ENCODE data around the gene CITED4.

The CITED4 gene

DNA sequence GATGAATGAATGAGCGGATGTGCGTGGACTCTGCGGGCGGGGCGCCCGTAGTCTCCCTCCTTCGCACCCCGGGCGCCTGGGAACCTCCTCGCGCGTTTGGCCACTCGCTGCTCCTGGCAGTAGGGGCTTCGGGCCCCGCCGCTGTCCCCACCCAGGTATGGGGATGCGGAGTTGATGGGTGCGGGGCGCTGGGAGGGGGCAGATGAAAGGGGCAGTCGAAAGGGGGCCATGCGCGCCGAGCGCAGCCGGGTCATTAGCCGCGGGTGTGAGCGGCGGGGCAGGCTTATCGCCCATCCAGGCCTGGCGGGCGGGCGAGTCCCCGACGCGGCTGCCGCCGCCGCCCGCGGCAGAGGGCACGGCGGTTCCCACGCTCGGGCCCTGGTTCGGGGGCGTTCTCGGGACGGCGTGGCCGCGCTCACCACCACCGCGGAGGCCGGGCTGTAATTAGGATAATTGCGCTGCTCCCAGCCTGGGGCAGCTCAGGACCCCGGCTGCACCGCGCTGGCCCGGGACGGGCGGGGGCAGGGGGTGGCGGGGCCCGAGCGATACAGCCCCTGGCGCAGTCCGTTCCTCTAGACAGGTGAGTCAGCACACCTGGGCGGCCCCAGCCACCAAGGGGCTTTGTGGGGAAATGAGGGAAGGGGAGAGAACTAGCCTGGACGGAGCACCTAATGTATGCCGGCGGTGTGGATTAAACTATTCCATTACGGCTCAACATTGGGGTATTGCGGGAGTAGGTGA lies 22.1 kb upstream of the CITED4 start:
- no peak for DNase-seq

DNA sequence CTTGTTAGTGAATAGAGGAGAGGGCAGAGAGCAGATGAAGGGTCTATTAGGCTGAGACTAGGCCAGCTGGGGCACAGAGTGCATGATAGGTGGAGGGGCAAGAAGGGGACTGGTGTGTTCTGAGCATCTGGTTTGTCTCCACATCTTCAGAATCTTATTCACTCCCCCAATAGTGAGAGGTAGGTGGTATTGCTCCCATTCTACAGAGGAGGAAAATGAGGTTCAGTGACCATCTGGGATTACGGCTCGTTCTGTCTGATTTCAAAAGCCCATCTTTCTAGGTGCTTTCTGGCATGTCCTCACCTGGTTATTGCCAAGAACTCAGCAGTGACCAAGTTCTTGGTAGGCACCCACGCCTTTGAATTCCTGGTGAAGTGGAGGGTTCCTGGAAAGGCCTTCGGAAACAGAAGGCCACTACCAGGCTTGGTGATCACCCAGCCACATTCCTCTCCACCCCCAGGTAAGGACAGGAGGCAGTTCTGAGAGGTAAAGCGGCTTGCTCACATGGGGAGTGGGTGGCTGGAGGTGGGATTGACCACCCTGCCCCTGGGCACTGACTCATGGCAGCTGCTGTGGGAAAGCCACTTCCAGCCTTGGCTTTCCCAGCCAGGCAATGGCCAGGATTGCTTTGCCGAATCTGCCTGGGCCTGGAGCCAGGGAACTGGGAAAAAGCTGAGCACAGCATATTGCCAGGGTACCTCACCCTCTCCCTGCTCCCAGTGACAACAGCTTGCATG lies 18.8 kb upstream of the CITED4 start:
- no peak for DNase-seq

DNA sequence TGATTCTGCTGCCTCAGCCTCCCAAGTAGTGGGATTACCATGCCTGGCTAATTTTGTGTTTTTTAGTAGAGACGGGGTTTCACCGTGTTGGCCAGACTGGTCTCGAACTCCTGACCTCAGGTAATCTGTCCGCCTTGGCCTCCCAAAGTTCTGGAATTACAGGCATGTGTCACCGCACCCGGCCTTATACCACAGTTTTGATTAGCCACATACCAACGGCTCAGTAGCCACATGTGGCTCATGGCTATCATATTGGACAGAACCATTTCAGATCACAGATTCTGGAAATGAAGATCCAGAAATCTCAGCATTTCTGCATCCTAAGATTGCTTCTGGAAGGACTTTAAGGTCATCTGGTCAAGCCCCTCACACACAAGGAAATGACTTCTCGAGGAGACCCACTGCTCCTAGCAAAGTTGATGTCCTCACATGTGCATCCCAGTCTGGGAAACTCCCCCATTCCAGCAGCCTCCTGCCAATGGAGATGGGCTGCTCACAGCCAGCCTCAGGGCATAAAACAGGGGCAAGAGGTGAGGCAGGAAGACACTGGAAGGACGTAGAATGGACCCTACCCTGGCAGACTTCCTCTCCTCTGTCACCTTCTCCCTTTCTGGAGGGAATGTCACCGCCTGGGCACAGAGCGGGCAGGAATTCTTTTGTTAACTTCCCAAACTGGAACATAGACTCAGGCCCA lies 17.5 kb upstream of the CITED4 start:
- no peak for DNase-seq

DNA sequence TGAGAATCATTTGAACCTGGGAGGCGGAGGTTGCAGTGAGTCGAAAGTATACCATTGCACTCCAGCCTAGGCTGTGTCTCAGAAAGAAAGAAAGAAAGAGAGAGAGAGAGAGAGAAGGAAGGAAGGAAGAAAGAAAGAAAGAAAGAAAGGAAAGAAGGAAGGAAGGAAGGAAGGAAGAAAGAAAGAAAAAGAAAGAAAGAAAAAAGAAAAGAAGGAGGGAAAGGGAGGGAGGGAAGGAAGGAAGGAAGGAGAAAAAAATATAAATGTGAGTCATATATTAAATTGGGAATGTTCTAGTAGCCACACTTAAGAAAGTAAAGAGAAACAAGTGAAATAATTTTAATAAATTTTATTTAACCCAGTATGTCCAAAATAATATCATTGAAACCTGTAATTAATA lies 16.7 kb upstream of the CITED4 start:
- DNase-seq, result no peak

DNA sequence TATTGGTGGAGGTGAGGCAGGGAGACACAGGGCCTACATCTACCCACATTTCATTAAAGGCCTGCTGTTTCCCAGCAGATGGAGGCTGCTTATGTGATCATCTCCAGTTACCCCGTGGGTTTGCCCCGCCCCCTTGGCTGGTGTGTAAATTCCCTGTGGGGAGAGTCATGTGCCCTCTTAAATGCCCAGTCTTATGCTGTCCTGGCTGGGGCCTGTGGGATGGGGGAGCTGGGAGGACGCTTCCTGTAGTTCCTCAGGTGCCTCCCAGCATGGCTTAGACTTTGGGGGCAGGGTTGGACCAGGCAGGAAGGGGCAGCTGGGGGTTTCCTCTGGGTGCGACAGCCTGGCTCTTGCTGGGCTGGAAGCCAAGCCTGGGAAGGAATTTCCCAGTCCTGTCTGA lies 15.5 kb upstream of the CITED4 start:
- DNase-seq, result no peak

DNA sequence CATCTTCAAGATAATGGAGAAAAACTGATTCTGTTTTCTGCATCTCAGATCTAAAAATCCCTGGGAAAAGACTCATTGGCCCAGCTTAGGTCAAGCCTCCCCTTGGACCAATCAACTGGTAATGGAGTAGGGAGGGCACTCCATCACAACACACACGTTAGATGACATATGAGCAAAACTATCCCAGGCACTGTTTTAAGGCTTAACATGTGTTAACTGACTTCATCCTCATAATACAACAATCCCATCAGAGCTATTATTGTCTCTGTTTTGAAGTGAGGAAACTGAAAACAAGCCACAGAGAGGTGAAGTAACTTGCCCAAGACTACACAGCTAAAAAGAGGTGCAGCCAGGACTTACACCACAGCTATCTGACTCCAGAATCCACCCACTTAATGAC lies 14.7 kb upstream of the CITED4 start:
- DNase-seq, result no peak

DNA sequence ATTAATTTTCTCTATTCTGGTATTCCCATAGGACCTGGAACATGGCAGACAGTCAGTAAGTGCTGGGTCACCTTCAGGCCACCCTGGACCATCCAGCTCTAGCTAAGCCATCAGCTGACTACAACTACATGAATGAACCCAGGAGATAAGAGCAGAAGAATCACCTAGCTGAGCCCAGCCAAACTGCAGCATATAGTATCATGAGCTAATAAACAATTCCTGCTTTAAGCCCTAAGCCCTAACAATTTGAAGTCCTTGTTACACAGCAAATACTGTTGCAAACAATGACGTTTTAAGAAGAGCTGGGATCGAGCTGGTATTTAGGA lies 14.2 kb upstream of the CITED4 start:
- DNase-seq, result no peak

DNA sequence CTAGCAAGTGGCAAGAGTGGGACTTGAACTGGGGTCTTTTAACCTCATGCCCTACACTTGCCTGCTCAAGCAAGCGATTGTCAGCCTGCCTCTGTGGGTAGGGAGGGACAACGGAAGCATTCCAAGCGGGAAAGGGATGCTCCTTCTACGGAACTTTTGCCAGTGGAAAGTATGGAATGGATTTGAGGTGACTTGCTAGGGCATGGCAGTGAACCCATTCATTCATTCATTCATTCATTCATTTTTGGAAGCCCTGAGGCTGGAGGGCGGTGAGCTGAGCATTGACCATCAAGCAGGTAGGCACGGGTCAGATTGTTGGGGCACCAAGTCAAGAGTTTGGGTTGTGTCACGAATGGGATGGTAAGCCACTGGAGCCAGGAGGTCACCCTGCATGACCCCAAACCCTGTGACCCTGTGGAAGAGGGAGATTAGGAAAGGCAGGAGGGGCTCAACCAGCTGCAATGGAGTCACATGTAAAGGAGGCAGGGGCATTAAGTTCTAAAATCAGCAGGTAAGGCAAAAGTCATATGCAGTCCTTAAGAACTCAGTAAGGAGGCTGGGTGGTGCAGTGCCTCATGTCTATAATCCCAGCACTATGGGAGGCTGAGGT lies 11.8 kb upstream of the CITED4 start:
- DNase-seq, result no peak

DNA sequence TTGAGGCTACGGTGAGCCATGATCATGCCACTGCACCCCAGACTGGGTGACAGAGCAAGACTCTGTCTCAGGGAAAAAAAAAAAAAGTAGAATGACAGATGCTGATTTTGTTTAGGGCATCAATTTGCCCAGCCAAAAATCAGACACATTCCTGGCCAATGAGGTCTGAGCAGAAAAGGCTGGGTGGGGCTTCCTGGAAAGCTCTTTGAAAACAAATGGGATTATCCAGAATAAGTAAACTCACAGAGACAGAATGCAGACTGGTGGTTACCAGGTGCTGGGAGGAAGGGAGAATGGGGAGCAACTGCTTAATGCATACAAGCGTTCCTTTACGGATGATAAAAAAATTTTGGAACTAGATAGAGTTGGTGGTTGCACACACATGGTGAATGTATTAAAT lies 10.1 kb upstream of the CITED4 start:
- no peak for DNase-seq

DNA sequence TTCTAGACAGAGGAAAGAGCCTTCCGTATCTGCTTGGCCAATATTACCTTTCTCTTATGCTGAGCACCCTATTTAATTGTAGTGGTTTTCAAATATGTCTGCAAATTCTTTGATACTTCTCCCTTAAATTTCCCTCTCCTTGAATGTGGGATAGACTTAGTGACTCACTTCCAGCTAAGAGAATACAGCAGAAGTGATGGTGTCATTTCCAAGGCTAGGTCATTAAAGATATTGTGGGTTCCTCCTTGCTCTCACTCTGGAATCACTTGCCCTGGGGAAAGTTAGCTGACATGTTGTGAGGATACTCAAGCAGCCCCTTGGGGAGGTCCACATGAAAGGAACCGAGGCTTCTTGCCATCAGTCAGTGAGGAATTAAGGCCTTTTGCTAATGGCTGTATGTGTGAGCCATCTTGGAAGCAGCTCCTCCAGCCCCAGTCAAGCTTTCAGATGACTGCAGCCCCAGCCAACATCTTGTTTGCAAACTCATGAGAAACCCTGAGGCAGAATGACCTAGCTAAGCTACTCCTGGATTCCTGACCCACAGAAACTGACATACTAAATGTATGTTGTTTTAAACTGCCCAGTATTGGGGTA lies 8.1 kb upstream of the CITED4 start:
- no peak for DNase-seq

DNA sequence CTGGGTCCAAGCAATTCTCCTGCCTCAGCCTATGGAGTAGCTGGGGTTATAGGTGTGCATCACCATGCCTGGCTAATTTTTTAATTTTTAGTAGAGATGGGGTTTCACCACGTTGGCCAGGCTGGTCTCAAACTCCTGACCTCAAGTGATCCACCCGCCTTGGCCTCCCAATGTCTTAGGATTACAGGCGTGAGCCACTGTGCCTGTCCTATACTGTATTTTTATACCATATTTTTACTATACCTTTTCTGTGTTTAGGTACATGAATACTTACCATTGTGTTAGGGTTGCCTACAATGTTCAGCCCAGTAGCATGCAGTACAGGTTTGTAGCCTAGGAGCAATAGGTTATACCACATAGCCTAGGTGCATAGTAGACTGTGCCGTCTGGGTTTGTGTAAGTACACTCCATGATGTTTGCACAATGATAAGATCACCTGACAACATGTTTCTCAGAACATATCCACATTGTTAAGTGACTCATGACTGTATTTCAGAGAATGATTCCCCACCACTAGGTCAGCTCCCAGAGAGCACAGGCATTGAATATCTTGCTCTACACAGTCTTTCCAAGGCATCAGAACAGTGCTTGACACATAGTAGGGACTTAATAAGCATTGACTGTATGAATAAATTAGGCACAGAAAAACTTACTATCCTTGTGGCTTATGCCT lies 6.0 kb upstream of the CITED4 start:
- no peak for DNase-seq

DNA sequence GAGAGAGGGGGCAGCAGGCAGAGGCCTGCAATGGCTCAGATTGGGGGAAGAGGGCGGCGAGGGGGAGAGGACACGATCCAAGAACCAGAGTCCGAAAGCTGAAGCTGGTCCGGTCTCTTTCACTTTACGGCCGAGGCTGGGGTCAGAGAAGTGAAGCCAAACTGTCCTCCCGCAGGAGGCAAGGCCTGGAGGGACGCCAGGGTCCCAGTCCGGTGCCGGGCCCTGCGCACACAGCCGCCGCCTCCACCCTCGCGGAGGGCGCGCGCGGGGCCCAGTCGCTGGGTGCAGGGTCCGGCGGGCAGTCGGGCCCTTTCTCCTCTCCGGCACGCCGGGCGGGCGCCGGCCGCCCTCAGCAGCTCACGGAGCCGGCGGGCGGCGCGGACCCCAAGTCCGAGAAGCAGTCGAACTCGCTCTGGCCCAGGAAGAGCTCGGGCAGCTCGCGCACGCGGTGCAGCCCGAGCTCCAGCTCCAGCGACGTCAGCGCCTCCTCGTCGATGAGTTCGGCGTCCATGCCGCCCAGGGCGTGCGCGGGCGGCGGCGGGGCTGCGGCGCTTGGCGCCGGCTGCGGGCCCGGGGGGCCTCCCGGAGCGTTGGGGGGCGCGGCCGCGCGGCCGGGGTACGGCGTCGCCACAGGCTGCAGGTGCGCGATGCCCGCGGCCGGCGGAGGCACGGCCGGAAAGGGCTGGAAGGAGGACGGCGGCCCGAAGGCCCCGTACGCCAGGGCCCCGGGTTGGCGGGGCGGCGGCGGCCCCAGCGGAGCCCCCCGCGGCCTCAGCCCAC lies 749 bp downstream of the CITED4 start:
- DNase-seq, result peak in 2 of 4 experiments; percentile 29 to 31

DNA sequence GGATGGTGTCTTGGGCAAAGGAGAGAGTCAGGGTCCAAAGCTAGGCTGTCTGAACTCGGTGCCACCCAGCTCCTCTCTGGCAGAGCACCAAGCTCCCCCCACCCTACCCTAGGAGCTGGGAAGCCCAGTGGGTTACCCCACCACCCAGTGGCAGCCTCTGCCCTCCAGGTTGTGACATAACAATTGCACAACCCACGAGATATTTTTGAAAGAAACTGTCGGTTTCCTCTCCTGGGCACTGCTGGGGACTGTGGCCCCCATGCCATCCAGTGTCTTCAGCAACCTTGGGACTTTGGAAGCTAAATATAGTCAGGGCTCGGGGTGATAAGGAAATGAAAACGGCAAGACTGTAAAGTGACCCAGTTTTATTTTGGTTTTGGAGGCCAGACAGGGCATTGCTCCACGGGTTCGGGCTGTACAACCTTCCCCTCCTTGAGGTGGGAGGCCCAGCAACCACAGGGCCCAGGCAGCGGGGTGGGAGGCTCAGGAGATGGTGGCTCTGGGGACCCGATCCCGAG lies 1.4 kb downstream of the CITED4 start:
- DNase-seq, result no peak

DNA sequence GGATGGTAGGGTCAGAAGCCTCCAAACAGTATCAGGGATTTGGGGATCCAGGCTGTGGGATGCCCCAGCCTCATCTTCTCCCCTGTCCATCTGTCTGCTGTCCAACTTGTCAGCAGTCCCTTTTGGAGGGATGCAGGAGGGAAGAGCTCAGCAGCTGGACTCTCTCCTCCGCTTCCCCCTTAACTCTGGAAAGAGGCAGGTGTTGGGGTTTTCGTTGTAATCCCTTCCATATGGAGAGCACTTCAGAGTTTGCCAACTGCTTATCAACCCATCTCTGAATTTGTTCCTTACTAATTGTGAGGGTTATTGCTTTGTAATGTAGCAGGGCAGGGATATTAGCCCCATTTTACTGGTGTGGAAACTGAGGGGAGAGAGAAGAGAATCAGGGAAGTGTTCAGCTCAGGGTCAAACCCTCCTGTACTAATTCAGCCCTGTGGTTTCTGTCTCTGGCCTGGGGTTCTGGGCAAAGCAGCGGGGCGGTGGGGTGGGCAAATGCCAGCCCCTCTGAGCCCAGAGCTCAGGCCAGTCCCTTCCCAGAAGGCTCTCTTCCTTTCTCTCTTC lies 3.2 kb downstream of the CITED4 start:
- no peak for DNase-seq

DNA sequence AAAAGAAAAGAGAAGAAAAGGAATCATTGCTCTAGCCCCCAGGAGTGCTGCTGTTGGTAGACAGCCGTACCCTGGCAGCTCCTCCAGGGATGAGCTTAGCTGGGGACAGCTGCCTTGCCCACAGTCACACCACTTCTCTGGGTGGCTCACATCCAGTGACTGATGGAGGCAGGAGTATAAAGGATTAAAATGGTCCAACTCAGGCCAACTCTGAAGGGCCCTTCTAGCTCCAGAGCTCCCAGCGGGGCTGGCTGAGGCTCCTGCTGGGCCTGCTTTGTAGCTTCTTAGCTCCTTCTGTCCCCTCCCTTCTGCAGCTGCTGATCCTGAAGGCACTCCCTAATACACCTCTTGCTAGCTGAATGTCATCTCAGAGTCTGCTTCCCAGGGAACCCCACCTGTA lies 4.4 kb downstream of the CITED4 start:
- DNase-seq, result no peak

DNA sequence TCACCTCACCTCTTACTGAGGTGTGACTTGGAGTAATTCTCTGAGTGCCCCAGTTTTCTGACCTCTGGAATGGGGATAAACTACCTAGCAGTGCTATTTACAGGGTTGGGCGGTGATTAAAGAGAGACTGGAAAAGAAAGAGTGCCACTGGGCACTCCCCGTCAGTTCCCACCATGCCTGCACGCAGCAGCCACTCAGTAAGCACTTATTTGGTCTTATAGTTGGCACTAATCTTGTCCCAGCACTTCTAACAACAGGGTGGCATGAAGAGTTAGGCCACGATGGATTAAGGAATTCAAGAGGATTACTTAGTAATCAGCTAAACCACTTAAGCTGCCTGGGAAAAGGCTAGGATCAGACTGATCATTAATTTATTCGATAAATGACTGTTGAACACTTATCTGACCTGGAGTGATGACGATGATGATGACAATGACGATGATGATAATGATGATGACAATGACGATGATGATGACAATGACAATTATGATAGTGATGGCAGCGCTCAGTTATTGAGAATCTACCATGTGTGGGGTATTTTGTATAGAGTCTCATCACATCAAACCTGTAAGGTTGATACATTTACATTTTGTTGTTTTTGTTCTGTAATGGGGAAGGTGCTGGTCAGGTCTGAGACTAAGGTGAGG lies 5.4 kb downstream of the CITED4 start:
- DNase-seq, result no peak

DNA sequence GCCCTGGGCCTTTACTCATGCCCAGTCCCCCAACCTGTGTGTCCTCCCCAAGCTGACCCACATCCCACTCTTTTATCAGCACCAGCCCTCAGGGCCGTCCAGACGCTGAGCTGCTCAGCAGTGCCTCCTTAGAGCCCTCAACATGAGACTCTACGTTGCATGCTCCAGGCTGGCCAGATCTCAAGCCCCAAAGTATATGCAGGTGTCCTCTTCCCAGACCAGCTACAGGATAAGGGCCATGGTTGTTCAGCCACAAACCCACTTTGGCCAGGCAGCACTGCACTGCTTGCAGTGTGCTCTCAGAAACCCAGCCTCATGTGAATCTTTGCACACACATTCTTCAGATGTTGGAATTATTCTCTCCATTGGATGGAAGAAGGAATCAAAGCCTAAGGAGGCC lies 6.0 kb downstream of the CITED4 start:
- no peak for DNase-seq

DNA sequence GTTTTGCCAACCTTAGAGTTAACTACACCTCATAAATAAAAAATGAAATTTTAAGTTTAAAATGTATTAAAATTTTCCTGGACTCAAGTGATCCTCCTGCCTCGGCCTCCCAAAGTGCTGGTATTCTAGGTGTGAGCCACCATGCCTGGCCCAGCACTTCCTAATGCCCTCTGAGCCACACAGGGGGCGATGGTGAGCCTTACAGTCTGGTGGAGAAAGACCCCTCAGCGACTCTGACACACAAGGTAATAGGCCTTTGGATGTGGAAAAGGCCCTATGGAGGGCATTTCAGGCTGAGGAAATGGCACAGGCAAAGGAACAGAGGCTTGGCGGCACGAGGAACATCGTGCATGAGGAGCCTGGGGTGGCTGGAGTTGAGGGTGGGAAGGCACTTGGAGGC lies 6.7 kb downstream of the CITED4 start:
- DNase-seq, result no peak

DNA sequence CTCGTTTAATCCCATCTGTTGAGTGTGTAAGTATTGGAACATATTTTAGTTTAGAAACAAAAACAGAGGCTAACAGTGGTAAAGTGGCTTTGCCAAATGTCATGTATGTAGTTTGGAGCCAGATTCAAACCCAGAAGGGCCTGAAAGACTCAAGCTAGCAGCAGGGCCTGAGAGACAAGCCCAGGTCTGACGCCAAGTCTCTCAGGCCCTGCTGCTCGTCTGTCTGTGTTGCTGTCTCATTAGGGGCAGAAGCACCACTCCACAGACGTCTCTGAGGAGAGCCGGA lies 8.3 kb downstream of the CITED4 start:
- DNase-seq, result no peak

DNA sequence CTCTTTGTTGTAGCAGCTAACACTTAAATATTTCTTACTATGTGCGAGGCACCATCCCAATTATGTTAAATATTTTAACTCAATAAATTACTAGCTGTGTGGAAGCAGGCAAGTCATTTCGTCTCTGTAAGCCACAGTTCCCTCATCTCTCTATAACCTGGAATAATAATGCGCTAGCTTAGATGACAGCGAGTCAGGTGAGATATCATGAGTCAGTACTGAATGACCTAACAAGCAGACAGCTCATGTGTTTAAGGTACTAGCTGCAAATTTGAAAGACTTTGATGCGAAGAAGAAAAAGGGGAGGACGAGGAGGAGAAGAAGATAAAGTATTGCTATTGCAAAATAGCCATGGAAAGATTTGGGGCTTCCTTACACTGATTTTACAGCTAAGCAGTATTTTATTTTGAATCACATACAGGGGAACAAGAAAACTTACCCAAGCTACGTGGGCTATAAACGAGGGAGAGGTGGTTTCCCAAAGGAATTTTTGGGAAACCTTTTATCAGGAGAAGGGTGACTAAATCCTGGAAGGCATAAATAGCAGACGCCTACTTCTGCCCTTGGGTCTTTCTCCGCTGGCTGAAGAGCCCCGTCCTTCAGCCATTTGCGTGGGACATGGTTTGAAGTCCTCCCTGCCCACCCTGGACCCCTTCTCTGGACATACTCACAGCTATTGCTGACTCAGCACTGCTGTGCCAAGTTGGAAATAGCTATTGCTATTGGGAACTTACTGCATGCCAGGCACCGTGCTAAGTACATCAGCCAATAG lies 8.9 kb downstream of the CITED4 start:
- DNase-seq, result no peak
